OCI-LY3 (cell line): ENCODE measurements around the gene GYPB.

Experiments used
- CTCF ChIP-seq: fragments of 200-600, 300-600 bp; sonication (generic); IDR thresholded peaks from 2 replicates; pipeline ENCODE4 v1.5.1; 2014; ENCODE audit warnings: antibody characterized with exemption, low read length, low read depth
- EZH2phosphoT487 ChIP-seq: fragments of 200-600 bp; shearing (Covaris generic); IDR thresholded peaks from 2 replicates; pipeline ENCODE4 v1.6.1; 2018; ENCODE audit warnings: antibody characterized with exemption, mixed run types, low read depth

DNA sequence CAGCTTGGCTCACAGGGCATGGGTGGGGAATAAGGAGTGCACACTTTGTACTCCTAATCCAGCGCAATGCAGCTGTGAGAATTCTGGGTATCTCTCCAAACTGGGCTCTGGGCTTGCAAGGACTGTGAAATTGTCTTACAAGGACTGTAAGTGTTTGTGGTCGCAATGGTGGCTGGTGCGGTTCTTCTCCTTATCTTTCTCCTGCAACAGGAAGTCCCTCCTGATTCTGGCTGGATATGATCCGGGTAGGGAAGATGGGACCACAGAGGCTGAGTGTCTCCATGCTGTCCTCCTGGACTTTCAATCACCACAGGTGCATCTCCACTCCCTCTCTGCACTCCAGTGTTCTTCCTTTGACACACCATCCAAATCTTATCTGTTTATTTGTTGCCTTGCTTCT is 58.1 kb downstream of the GYPB start:
- no peak for TF ChIP-seq EZH2phosphoT487
- TF ChIP-seq CTCF: no peak
